ENCODE results near the gene BPIFB3.

DNA sequence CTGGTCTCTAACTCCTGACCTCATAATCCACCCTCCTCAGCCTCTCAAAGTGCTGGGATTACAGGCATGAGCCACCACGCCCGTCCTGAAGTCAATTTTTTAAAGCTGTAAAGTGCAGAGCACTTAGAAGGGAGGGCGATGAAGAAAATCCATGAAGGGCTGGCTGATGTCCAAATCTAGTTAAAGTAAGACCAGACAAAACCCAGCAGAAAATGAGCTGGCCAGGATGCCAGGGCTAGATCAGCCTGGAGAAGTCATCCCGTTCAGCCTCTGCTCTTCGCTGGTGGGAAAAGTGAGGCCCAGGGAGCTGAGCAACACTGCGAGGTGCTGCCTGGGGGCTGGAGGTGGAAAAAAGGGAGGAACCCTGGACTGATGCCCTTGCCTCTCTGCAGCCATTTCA lies 28.8 kb downstream of the BPIFB3 start:
- TF ChIP-seq NANOG (IDR thresholded peaks at IDR 0.05; ENCODE audit: borderline replicate concordance) (no peak), POLR2AphosphoS5 (IDR thresholded peaks at IDR 0.05; ENCODE audit: low read depth) (no peak), EZH2 (IDR thresholded peaks at IDR 0.05; ENCODE audit: low read depth, unreplicated experiment) (no peak), EZH2phosphoT487 (IDR thresholded peaks at IDR 0.05; ENCODE audit: unreplicated experiment) (no peak), STAT1 (IDR thresholded peaks at IDR 0.05; ENCODE audit: unreplicated experiment) (no peak), REST (IDR thresholded peaks at IDR 0.05; ENCODE audit: unreplicated experiment) (no peak), ZNF114 (CRISPR knock-in tag; IDR thresholded peaks at IDR 0.05) (no peak)
- TF ChIP-seq, protein P1, sequence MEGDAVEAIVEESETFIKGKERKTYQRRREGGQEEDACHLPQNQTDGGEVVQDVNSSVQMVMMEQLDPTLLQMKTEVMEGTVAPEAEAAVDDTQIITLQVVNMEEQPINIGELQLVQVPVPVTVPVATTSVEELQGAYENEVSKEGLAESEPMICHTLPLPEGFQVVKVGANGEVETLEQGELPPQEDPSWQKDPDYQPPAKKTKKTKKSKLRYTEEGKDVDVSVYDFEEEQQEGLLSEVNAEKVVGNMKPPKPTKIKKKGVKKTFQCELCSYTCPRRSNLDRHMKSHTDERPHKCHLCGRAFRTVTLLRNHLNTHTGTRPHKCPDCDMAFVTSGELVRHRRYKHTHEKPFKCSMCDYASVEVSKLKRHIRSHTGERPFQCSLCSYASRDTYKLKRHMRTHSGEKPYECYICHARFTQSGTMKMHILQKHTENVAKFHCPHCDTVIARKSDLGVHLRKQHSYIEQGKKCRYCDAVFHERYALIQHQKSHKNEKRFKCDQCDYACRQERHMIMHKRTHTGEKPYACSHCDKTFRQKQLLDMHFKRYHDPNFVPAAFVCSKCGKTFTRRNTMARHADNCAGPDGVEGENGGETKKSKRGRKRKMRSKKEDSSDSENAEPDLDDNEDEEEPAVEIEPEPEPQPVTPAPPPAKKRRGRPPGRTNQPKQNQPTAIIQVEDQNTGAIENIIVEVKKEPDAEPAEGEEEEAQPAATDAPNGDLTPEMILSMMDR (conservative IDR thresholded peaks at IDR 0.05; ENCODE audit: low read depth in 2 of 2) = no peak
- TF ChIP-seq, protein P2, sequence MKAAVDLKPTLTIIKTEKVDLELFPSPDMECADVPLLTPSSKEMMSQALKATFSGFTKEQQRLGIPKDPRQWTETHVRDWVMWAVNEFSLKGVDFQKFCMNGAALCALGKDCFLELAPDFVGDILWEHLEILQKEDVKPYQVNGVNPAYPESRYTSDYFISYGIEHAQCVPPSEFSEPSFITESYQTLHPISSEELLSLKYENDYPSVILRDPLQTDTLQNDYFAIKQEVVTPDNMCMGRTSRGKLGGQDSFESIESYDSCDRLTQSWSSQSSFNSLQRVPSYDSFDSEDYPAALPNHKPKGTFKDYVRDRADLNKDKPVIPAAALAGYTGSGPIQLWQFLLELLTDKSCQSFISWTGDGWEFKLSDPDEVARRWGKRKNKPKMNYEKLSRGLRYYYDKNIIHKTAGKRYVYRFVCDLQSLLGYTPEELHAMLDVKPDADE (IDR thresholded peaks at IDR 0.05) = no peak

Data from GM23338 (cell line).